ENCODE measurements around the gene PIK3R6.

Gene PIK3R6

GRCh38 chr17:8862213-8863056 lies 5.0 kb downstream of the PIK3R6 start:
- H3K4me3 ChIP-seq (ENCODE audit: low read depth, low read length): no peak overlapping the region
- in situ Hi-C loops (cut with HindIII; ENCODE audit: low sequenced_read_pairs): no loop called here
- TF ChIP-seq CTCF (IDR thresholded peaks at IDR 0.05; ENCODE audit: low read depth, low read length): no peak
- DNase-seq (ENCODE audit: low read depth, low spot score): no peak

GRCh38 chr17:8861495-8862181 lies 5.8 kb downstream of the PIK3R6 start:
- DNase-seq (ENCODE audit: low read depth, low spot score): no peak
- no peak overlapping the region for H3K4me3 ChIP-seq (ENCODE audit: low read depth, low read length)
- no peak for TF ChIP-seq CTCF (IDR thresholded peaks at IDR 0.05; ENCODE audit: low read depth, low read length)
- in situ Hi-C loops (cut with HindIII; ENCODE audit: low sequenced_read_pairs): no loop called here

- no peak for TF ChIP-seq CTCF (IDR thresholded peaks at IDR 0.05; ENCODE audit: low read depth, low read length)
- no peak for DNase-seq (ENCODE audit: low read depth, low spot score)
- in situ Hi-C loops (cut with HindIII; ENCODE audit: low sequenced_read_pairs): no loop called here
- no peak overlapping the region for H3K4me3 ChIP-seq (ENCODE audit: low read depth, low read length)
Observed at GRCh38 chr17:8859804-8860430, 7.6 kb downstream of the PIK3R6 start.

- no peak for TF ChIP-seq CTCF (IDR thresholded peaks at IDR 0.05; ENCODE audit: low read depth, low read length)
- peak; percentile 55 for DNase-seq (ENCODE audit: low read depth, low spot score)
- H3K4me3 ChIP-seq (ENCODE audit: low read depth, low read length): no peak overlapping the region
- in situ Hi-C loops (cut with HindIII; ENCODE audit: low sequenced_read_pairs): no loop called here
Observed at GRCh38 chr17:8859027-8859803, 8.3 kb downstream of the PIK3R6 start.

GRCh38 chr17:8857919-8858318 lies 9.6 kb downstream of the PIK3R6 start:
- peak; percentile 74 for DNase-seq (ENCODE audit: low read depth, low spot score)

More at GRCh38 chr17:8857919-8858318, 9.6 kb downstream of the PIK3R6 start:
- TF ChIP-seq CTCF (IDR thresholded peaks at IDR 0.05; ENCODE audit: low read depth, low read length): no peak
- in situ Hi-C loops (cut with HindIII; ENCODE audit: low sequenced_read_pairs): no loop called here
- no peak overlapping the region for H3K4me3 ChIP-seq (ENCODE audit: low read depth, low read length)

Data from astrocyte of the spinal cord (primary cell).